HepG2 (cell line): ENCODE results near the gene NR1H3. TPM values are rescaled to one million over a fixed set of nuclear protein-coding genes. Genes with fewer than 3 reads are reported as not detected.

ENCODE experiments used
- ARID3A ChIP-seq: IDR thresholded peaks from 2 replicates; pipeline ENCODE4 v1.6.1; 2012; ENCODE audit warnings: low read depth, low read length, improper control_type of control experiment
- DZIP1 ChIP-seq: sonication (generic); formaldehyde crosslinking; IDR thresholded peaks from 2 replicates; pipeline ENCODE4 v1.5.0; 2020; ENCODE audit warnings: mild to moderate bottlenecking, missing genetic modification reagents
- EP300 ChIP-seq, 3 experiments: sonication (generic) in 1 of 3; formaldehyde crosslinking in 1 of 3; IDR thresholded peaks; 2 replicates each; pipeline versions ENCODE4 v1.5.1 to v1.6.1; 2011 to 2020; ENCODE audit warnings: low read depth in 2 of 3, low read length in 2 of 3, borderline replicate concordance in 1 of 3, improper control_type of control experiment in 1 of 3, mild to moderate bottlenecking in 1 of 3, missing genetic modification reagents in 1 of 3, moderate library complexity in 1 of 3
- RNF219 ChIP-seq: sonication (generic); formaldehyde crosslinking; IDR thresholded peaks from 2 replicates; pipeline ENCODE4 v1.5.0; 2020; ENCODE audit warnings: mild to moderate bottlenecking, missing genetic modification reagents
- SNRNP70 ChIP-seq: fragments of 200-400 bp; formaldehyde crosslinking; IDR thresholded peaks from 2 replicates; pipeline ENCODE4 v1.6.1; 2017; ENCODE audit warnings: mild to moderate bottlenecking, low read depth, low read length, moderate library complexity
- STAT5B ChIP-seq: sonication (generic); formaldehyde crosslinking; IDR thresholded peaks from 2 replicates; pipeline ENCODE4 v1.4.0; 2020; ENCODE audit warnings: missing genetic modification reagents
- THAP7 ChIP-seq: sonication (generic); formaldehyde crosslinking; IDR thresholded peaks from 2 replicates; pipeline ENCODE4 v1.8.1; 2023; ENCODE audit warnings: mild to moderate bottlenecking, missing genetic modification reagents
- ZBTB21 ChIP-seq: sonication (generic); formaldehyde crosslinking; IDR thresholded peaks from 2 replicates; pipeline ENCODE4 v1.4.0; 2020; ENCODE audit warnings: missing genetic modification reagents
- ZFAT ChIP-seq: sonication (generic); formaldehyde crosslinking; conservative IDR thresholded peaks from 2 replicates; pipeline ENCODE4 v1.8.1; 2023; ENCODE audit warnings: missing genetic modification reagents, inconsistent platforms
- ZNF136 ChIP-seq: sonication (generic); formaldehyde crosslinking; IDR thresholded peaks from 2 replicates; pipeline ENCODE4 v1.8.1; 2022; ENCODE audit warnings: low read depth, mild to moderate bottlenecking, moderate library complexity, missing genetic modification reagents
- ZNF205 ChIP-seq: IDR thresholded peaks from 2 replicates; pipeline ENCODE4 v1.6.1; 2018; ENCODE audit warnings: missing biosample characterization, missing genetic modification reagents
- ZNF446 ChIP-seq: sonication (generic); formaldehyde crosslinking; IDR thresholded peaks from 2 replicates; pipeline ENCODE4 v1.5.0; 2020; ENCODE audit warnings: mild to moderate bottlenecking, missing genetic modification reagents
- ZNF703 ChIP-seq: sonication (generic); formaldehyde crosslinking; IDR thresholded peaks from 2 replicates; pipeline ENCODE4 v1.5.1; 2020; ENCODE audit warnings: missing genetic modification reagents, mild to moderate bottlenecking, moderate library complexity, borderline replicate concordance
- ZSCAN21 ChIP-seq: sonication (generic); formaldehyde crosslinking; IDR thresholded peaks from 2 replicates; pipeline ENCODE4 v1.8.0; 2022; ENCODE audit warnings: mild to moderate bottlenecking, missing genetic modification reagents, moderate library complexity, borderline replicate concordance
- ZZZ3 ChIP-seq: sonication (generic); formaldehyde crosslinking; IDR thresholded peaks from 2 replicates; pipeline ENCODE4 v1.4.0; 2020; ENCODE audit warnings: missing genetic modification reagents, mild to moderate bottlenecking, borderline replicate concordance
- polyA plus RNA-seq, 8 experiments: library from polyadenylated mRNA; depleted of rRNA in 3 of 8; stranded (reverse) in 7 of 8; unstranded in 1 of 8; fragments of >200 nt; fragmentation: Illumina TruSeq in 4 of 8; extraction: Trizol in 4 of 8; gene quantifications; 2 replicates each; pipeline versions ENCODE4 v1.2.1 to v1.2.3, GENCODE V29; 2011 to 2016; ENCODE audit warnings: low read depth in 4 of 8, missing spikeins in 1 of 8, mixed read lengths in 1 of 8; ENCODE audit not compliant: insufficient read depth in 1 of 8
- total RNA-seq, 5 experiments: library from RNA; depleted of rRNA; stranded (reverse); fragments of >200 nt; fragmentation: Illumina TruSeq; extraction: Trizol; gene quantifications; 2 replicates each; pipeline ENCODE4 v1.2.3, GENCODE V29; 2016; ENCODE audit warnings: low read depth in 1 of 5

Gene NR1H3
- total and polyA plus RNA-seq, 2 of the 13 experiments (the other 11 are each of a cell fraction or from before 2014, with no cell fraction given), result 41.8 to 102 TPM

- no peak for TF ChIP-seq RNF219 (CRISPR knock-in tag)
- TF ChIP-seq ZBTB21 (CRISPR knock-in tag), result no peak
- TF ChIP-seq THAP7 (CRISPR knock-in tag), result no peak
- no peak for TF ChIP-seq ZSCAN21 (CRISPR knock-in tag)
- TF ChIP-seq SNRNP70, result no peak
- no peak for TF ChIP-seq ZZZ3 (CRISPR knock-in tag)
- no peak for TF ChIP-seq ARID3A
- TF ChIP-seq DZIP1 (CRISPR knock-in tag), result no peak
- TF ChIP-seq ZNF136 (CRISPR knock-in tag), result no peak
- TF ChIP-seq ZNF703 (CRISPR knock-in tag), result no peak
- TF ChIP-seq STAT5B (CRISPR knock-in tag), result no peak
- TF ChIP-seq ZNF446, result no peak
- TF ChIP-seq ZFAT, result no peak
- no peak for TF ChIP-seq EP300 (IDR thresholded peaks at IDR 0.05; ENCODE audit: low read depth in 2 of 2, low read length in 2 of 2)
- no peak for TF ChIP-seq EP300 (CRISPR knock-in tag; IDR thresholded peaks at IDR 0.05; ENCODE audit: borderline replicate concordance)
- TF ChIP-seq ZNF205 (CRISPR knock-in tag), result no peak
- TF ChIP-seq, all 625 proteins: peak for 84
Observed at GRCh38 chr11:47269829-47270305, 12.1 kb downstream of the NR1H3 start, which contains the start of gene MADD (continued).
